Endodermal cell (in vitro differentiated cells): ENCODE results near the gene HMGB1. TPM values are rescaled to one million over a fixed set of nuclear protein-coding genes. Genes with fewer than 3 reads are reported as not detected.
"Not testable (repeated sequence)": the region's sequence is repeated elsewhere in the genome, so short reads cannot be mapped to it uniquely, and the experiment has no call there.

Experiments
- DNase-seq: peaks from one replicate; pipeline ENCODE4 v3.0.0-alpha.2; 2017
- H3K27ac ChIP-seq: 2 replicates; pipeline ENCODE4 v1.5.1; 2013; ENCODE audit warnings: mild to moderate bottlenecking, low read depth, low read length, moderate library complexity
- H3K27me3 ChIP-seq: 2 replicates; pipeline ENCODE4 v1.6.1; 2013; ENCODE audit warnings: mild to moderate bottlenecking, low read length, moderate library complexity; ENCODE audit not compliant: insufficient read depth, control insufficient read depth, poor library complexity, severe bottlenecking
- H3K36me3 ChIP-seq: 2 replicates; pipeline ENCODE4 v1.7.0; 2013; ENCODE audit warnings: mild to moderate bottlenecking, low read length, moderate library complexity; ENCODE audit not compliant: control insufficient read depth, insufficient read depth
- H3K4me1 ChIP-seq: one replicate; pipeline ENCODE4 v1.7.0; 2013; ENCODE audit warnings: low read length; ENCODE audit not compliant: control insufficient read depth, insufficient read depth
- H3K4me3 ChIP-seq: 2 replicates; pipeline ENCODE4 v1.5.1; 2013; ENCODE audit warnings: mild to moderate bottlenecking, low read length, moderate library complexity
- H3K9ac ChIP-seq: 2 replicates; pipeline ENCODE4 v1.6.1; 2013; ENCODE audit warnings: mild to moderate bottlenecking, low read length, moderate library complexity; ENCODE audit not compliant: poor library complexity, severe bottlenecking; ENCODE audit errors: extremely low read depth
- H3K9me3 ChIP-seq: 2 replicates; pipeline ENCODE4 v1.6.1; 2013; ENCODE audit warnings: mild to moderate bottlenecking, low read length, moderate library complexity; ENCODE audit not compliant: control insufficient read depth
- H3K27ac Mint-ChIP-seq: 2 replicates; pipeline ENCODE4 v1.8.0; 2020; ENCODE audit warnings: mixed read lengths
- H3K27me3 Mint-ChIP-seq: 2 replicates; pipeline ENCODE4 v1.8.0; 2021; ENCODE audit warnings: mild to moderate bottlenecking, mixed read lengths; ENCODE audit not compliant: insufficient read depth
- H3K36me3 Mint-ChIP-seq: 2 replicates; pipeline ENCODE4 v1.8.0; 2020; ENCODE audit warnings: low read depth, mixed read lengths
- H3K4me1 Mint-ChIP-seq: 2 replicates; pipeline ENCODE4 v1.8.0; 2020; ENCODE audit warnings: mixed read lengths
- H3K4me3 Mint-ChIP-seq: 2 replicates; pipeline ENCODE4 v1.8.0; 2020; ENCODE audit warnings: mild to moderate bottlenecking, moderate library complexity, mixed read lengths
- H3K9me3 Mint-ChIP-seq: 2 replicates; pipeline ENCODE4 v1.8.0; 2020; ENCODE audit warnings: mild to moderate bottlenecking, mixed read lengths
- CTCF ChIP-seq: fragments of 200-600 bp; sonication (generic); conservative IDR thresholded peaks from 2 replicates; pipeline ENCODE4 v1.5.0; 2021; ENCODE audit warnings: antibody characterized with exemption, mild to moderate bottlenecking
- WGBS, 2 experiments: methylation state at CpG; one replicate each; pipeline versions ENCODE4 v1.1.5 to v1.1.7; 2013; ENCODE audit warnings: missing lambda C conversion rate in 2 of 2, mixed read lengths in 1 of 2; ENCODE audit not compliant: insufficient coverage in 1 of 2, insufficient read length in 1 of 2; 5-methylcytosine and 5-hydroxymethylcytosine counted together
- total RNA-seq, 2 donors: library from RNA; stranded (reverse); fragmentation: NEBNext Ultra II Directional in 1 of 2; extraction: Animal tissue kit (Norgen Biotek cat#: 25700) in 1 of 2; gene quantifications; 2 replicates in 1 of 2; 3 replicates in 1 of 2; pipeline ENCODE4 v1.2.1, GENCODE V29; 2021

HMGB1 gene
- total RNA-seq, 2 donors from 2014 or later: 545 to 557 TPM

- Histone ChIP-seq H3K36me3 (no peaks in the 10 kb centered on the region), H3K9me3 (no peaks in the 10 kb centered on the region), H3K4me1 (no peaks in the 10 kb centered on the region), H3K9ac (no peak overlapping the region), H3K27ac (no peak overlapping the region), H3K4me3 (peak overlapping the region; percentile 19), H3K27me3 (no peaks in the 10 kb centered on the region)
- Mint-ChIP-seq H3K4me3 (peak overlapping the region; percentile 48), H3K27me3 (no peaks in the 10 kb centered on the region), H3K9me3 (no peaks in the 10 kb centered on the region), H3K27ac (peak overlapping the region; percentile 80), H3K36me3 (no peaks in the 10 kb centered on the region), H3K4me1 (peaks cover 13% of the 10 kb centered on the region)
- no peak for DNase-seq
- 8 to 25% methylated on average over 2 to 7 of the region's 7 CpGs for WGBS, 2 experiments
- no peak for TF ChIP-seq CTCF
These were observed 19.6 kb downstream of the HMGB1 start for GRCh38 chr13:30446126-30446500.

- Histone ChIP-seq H3K27me3 (no peaks in the 10 kb centered on the region), H3K27ac (no peak overlapping the region), H3K4me1 (no peaks in the 10 kb centered on the region), H3K9me3 (no peaks in the 10 kb centered on the region), H3K4me3 (no peak overlapping the region), H3K36me3 (no peaks in the 10 kb centered on the region), H3K9ac (no peak overlapping the region)
- Mint-ChIP-seq H3K36me3 (no peaks in the 10 kb centered on the region), H3K27ac (no peak overlapping the region), H3K27me3 (no peaks in the 10 kb centered on the region), H3K4me3 (no peak overlapping the region), H3K4me1 (peaks cover 13% of the 10 kb centered on the region), H3K9me3 (no peaks in the 10 kb centered on the region)
- no peak for DNase-seq
- no peak for TF ChIP-seq CTCF
- 93% methylated on average over 11 to 12 of the region's 12 CpGs for WGBS, 2 experiments
These were observed 21.8 kb downstream of the HMGB1 start for GRCh38 chr13:30443957-30444404.

- not testable (repeated sequence) for H3K27ac Mint-ChIP-seq, H3K27me3 ChIP-seq, H3K36me3 ChIP-seq, H3K9me3 Mint-ChIP-seq, H3K27me3 Mint-ChIP-seq, H3K4me3 ChIP-seq, DNase-seq, H3K9ac ChIP-seq, H3K27ac ChIP-seq, H3K4me1 ChIP-seq, H3K4me3 Mint-ChIP-seq, H3K9me3 ChIP-seq, H3K36me3 Mint-ChIP-seq
- H3K4me1 Mint-ChIP-seq: peaks cover 13% of the 10 kb centered on the region
- WGBS, 2 experiments: 87 to 96% methylated on average over 3 of the region's 3 CpGs
These were observed 22.2 kb downstream of the HMGB1 start for GRCh38 chr13:30443491-30443890.

GRCh38 chr13:30442926-30443325 lies 22.8 kb downstream of the HMGB1 start:
- H3K27me3 Mint-ChIP-seq: no peaks in the 10 kb centered on the region
- no peak for TF ChIP-seq CTCF
- no peak overlapping the region for H3K4me3 ChIP-seq
- H3K36me3 Mint-ChIP-seq: no peaks in the 10 kb centered on the region
- H3K4me3 Mint-ChIP-seq: no peak overlapping the region
- no peaks in the 10 kb centered on the region for H3K4me1 ChIP-seq
- no peaks in the 10 kb centered on the region for H3K27me3 ChIP-seq
- no peak overlapping the region for H3K27ac ChIP-seq
- peaks cover 13% of the 10 kb centered on the region for H3K4me1 Mint-ChIP-seq
- WGBS, 2 experiments: 89% methylated on average over 3 of the region's 5 CpGs; no CpG with 5 or more reads in 1 of the 2 experiments
- H3K9me3 Mint-ChIP-seq: no peaks in the 10 kb centered on the region
- no peaks in the 10 kb centered on the region for H3K9me3 ChIP-seq
- no peak overlapping the region for H3K9ac ChIP-seq
- H3K36me3 ChIP-seq: no peaks in the 10 kb centered on the region
- no peak for DNase-seq
- H3K27ac Mint-ChIP-seq: no peak overlapping the region
